ENCODE results near the gene SMAD3.
"Not testable (repeated sequence)": the region's sequence is repeated elsewhere in the genome, so short reads cannot be mapped to it uniquely, and the experiment has no call there.

Gene SMAD3

GRCh38 chr15:67065531-67066005 lies at the start of gene SMAD3:
Gene SMAD3 (plus strand): TSS chr15:67065602. CDS start chr15:67066155, 553 bp downstream.
- peak; percentile 34 to 70 for DNase-seq (ENCODE audit: low read depth in 2 of 2)

- DNase-seq (ENCODE audit: low read depth in 2 of 2): no peak
These were observed 48.1 kb upstream of the SMAD3 start for GRCh38 chr15:67017311-67017710.

- DNase-seq (ENCODE audit: low read depth in 2 of 2): no peak
These were observed 47.4 kb upstream of the SMAD3 start for GRCh38 chr15:67018026-67018425.

- DNase-seq (ENCODE audit: low read depth in 2 of 2): no peak
These were observed 47.0 kb upstream of the SMAD3 start for GRCh38 chr15:67018441-67018840.

- no peak for DNase-seq (ENCODE audit: low read depth in 2 of 2)
These were observed 46.3 kb upstream of the SMAD3 start for GRCh38 chr15:67019069-67019468.

GRCh38 chr15:67019884-67020520 lies 45.4 kb upstream of the SMAD3 start:
- DNase-seq (ENCODE audit: low read depth in 2 of 2): no peak

- not testable (repeated sequence) for DNase-seq (ENCODE audit: low read depth in 2 of 2)
These were observed 44.7 kb upstream of the SMAD3 start for GRCh38 chr15:67020668-67021067.

GRCh38 chr15:67021455-67021854 lies 43.9 kb upstream of the SMAD3 start:
- no peak for DNase-seq (ENCODE audit: low read depth in 2 of 2)

GRCh38 chr15:67022587-67023105 lies 42.8 kb upstream of the SMAD3 start:
- DNase-seq (ENCODE audit: low read depth in 2 of 2): no peak

GRCh38 chr15:67023517-67024313 lies 41.7 kb upstream of the SMAD3 start:
- DNase-seq (ENCODE audit: low read depth in 2 of 2): no peak

- no peak for DNase-seq (ENCODE audit: low read depth in 2 of 2)
These were observed 40.9 kb upstream of the SMAD3 start for GRCh38 chr15:67024314-67024997.

- no peak for DNase-seq (ENCODE audit: low read depth in 2 of 2)
These were observed 40.4 kb upstream of the SMAD3 start for GRCh38 chr15:67024998-67025368.

- no peak for DNase-seq (ENCODE audit: low read depth in 2 of 2)
These were observed 39.4 kb upstream of the SMAD3 start for GRCh38 chr15:67025719-67026609.

GRCh38 chr15:67026610-67026967 lies 38.8 kb upstream of the SMAD3 start:
- DNase-seq (ENCODE audit: low read depth in 2 of 2): no peak

GRCh38 chr15:67028440-67028839 lies 37.0 kb upstream of the SMAD3 start:
- not testable (repeated sequence) for DNase-seq (ENCODE audit: low read depth in 2 of 2)

- no peak for DNase-seq (ENCODE audit: low read depth in 2 of 2)
These were observed 35.2 kb upstream of the SMAD3 start for GRCh38 chr15:67030036-67030762.

GRCh38 chr15:67031331-67031730 lies 34.1 kb upstream of the SMAD3 start:
- DNase-seq (ENCODE audit: low read depth in 2 of 2): no peak

GRCh38 chr15:67032608-67033007 lies 32.8 kb upstream of the SMAD3 start:
- no peak for DNase-seq (ENCODE audit: low read depth in 2 of 2)

GRCh38 chr15:67033012-67033411 lies 32.4 kb upstream of the SMAD3 start:
- peak in 1 of 2 donors; percentile 12 for DNase-seq (ENCODE audit: low read depth in 2 of 2)

- DNase-seq (ENCODE audit: low read depth in 2 of 2): peak in 1 of 2 donors; percentile 22
These were observed 31.8 kb upstream of the SMAD3 start for GRCh38 chr15:67033571-67034044.

GRCh38 chr15:67035886-67036285 lies 29.5 kb upstream of the SMAD3 start:
- DNase-seq (ENCODE audit: low read depth in 2 of 2): no peak
